KOPT-K1 (cell line): ENCODE measurements around the gene USP7.
"Not testable (repeated sequence)": the region's sequence is repeated elsewhere in the genome, so short reads cannot be mapped to it uniquely, and the experiment has no call there.

Source experiments
- H3K27ac ChIP-seq: fragments of 200-600 bp; sonication (generic); 2 replicates; pipeline ENCODE4 v1.5.1; 2016; ENCODE audit warnings: antibody characterized with exemption, mild to moderate bottlenecking, low read depth, low read length; ENCODE audit not compliant: poor library complexity, severe bottlenecking
- H3K36me3 ChIP-seq: fragments of 200-600 bp; sonication (generic); 2 replicates; pipeline ENCODE4 v1.5.1; 2017; ENCODE audit warnings: antibody characterized with exemption, mild to moderate bottlenecking, low read length, moderate library complexity; ENCODE audit not compliant: insufficient read depth
- H3K9me3 ChIP-seq: fragments of 200-600 bp; sonication (generic); 2 replicates; pipeline ENCODE4 v1.5.1; 2017; ENCODE audit warnings: antibody characterized with exemption, low read length, mild to moderate bottlenecking; ENCODE audit not compliant: insufficient read depth, poor library complexity, severe bottlenecking

USP7 gene

GRCh38 chr16:8929086-8929748 is 34.5 kb downstream of the USP7 start:
- no peak overlapping the region for H3K27ac ChIP-seq
- H3K36me3 ChIP-seq, result peaks cover 59% of the 10 kb centered on the region
- H3K9me3 ChIP-seq, result no peaks in the 10 kb centered on the region

- no peaks in the 10 kb centered on the region for H3K9me3 ChIP-seq
- peaks cover 66% of the 10 kb centered on the region for H3K36me3 ChIP-seq
- no peak overlapping the region for H3K27ac ChIP-seq
Measured at GRCh38 chr16:8928467-8928957, 35.2 kb downstream of the USP7 start.

GRCh38 chr16:8926827-8927226 is 36.9 kb downstream of the USP7 start:
- no peaks in the 10 kb centered on the region for H3K9me3 ChIP-seq
- H3K36me3 ChIP-seq, result peaks cover 83% of the 10 kb centered on the region
- no peak overlapping the region for H3K27ac ChIP-seq

GRCh38 chr16:8925455-8925854 is 38.3 kb downstream of the USP7 start:
- no peak overlapping the region for H3K27ac ChIP-seq
- H3K36me3 ChIP-seq, result peaks cover 97% of the 10 kb centered on the region
- H3K9me3 ChIP-seq, result no peaks in the 10 kb centered on the region

GRCh38 chr16:8924214-8924613 is 39.5 kb downstream of the USP7 start:
- Histone ChIP-seq H3K36me3 (peaks cover 89% of the 10 kb centered on the region), H3K9me3 (no peaks in the 10 kb centered on the region), H3K27ac (peak overlapping the region; percentile 33)

GRCh38 chr16:8923199-8923598 is 40.5 kb downstream of the USP7 start:
- peak overlapping the region; percentile 32 for H3K27ac ChIP-seq
- H3K36me3 ChIP-seq, result peaks cover 88% of the 10 kb centered on the region
- H3K9me3 ChIP-seq, result no peaks in the 10 kb centered on the region

- Histone ChIP-seq H3K9me3 (no peaks in the 10 kb centered on the region), H3K27ac (peak overlapping the region; percentile 88), H3K36me3 (peaks cover 88% of the 10 kb centered on the region)
Measured at GRCh38 chr16:8921347-8921984, 42.2 kb downstream of the USP7 start.

GRCh38 chr16:8920645-8921346 is 42.9 kb downstream of the USP7 start:
- peaks cover 90% of the 10 kb centered on the region for H3K36me3 ChIP-seq
- H3K27ac ChIP-seq, result peak overlapping the region; percentile 88
- H3K9me3 ChIP-seq, result no peaks in the 10 kb centered on the region

- Histone ChIP-seq H3K36me3 (peaks cover 90% of the 10 kb centered on the region), H3K27ac (peak overlapping the region; percentile 88)
Measured at GRCh38 chr16:8919934-8920462, 43.7 kb downstream of the USP7 start.

GRCh38 chr16:8919089-8919933 is 44.4 kb downstream of the USP7 start:
- peaks cover 90% of the 10 kb centered on the region for H3K36me3 ChIP-seq
- peak overlapping the region; percentile 88 for H3K27ac ChIP-seq
- H3K9me3 ChIP-seq, result no peaks in the 10 kb centered on the region

More at GRCh38 chr16:8919934-8920462, 43.7 kb downstream of the USP7 start:
- no peaks in the 10 kb centered on the region for H3K9me3 ChIP-seq

GRCh38 chr16:8917336-8917735 is 46.4 kb downstream of the USP7 start:
- not testable (repeated sequence) for H3K9me3 ChIP-seq
- Histone ChIP-seq H3K36me3 (peaks cover 83% of the 10 kb centered on the region), H3K27ac (peak overlapping the region; percentile 88)

GRCh38 chr16:8916541-8917225 is 47.0 kb downstream of the USP7 start:
- Histone ChIP-seq H3K27ac (peak overlapping the region; percentile 88), H3K9me3 (no peaks in the 10 kb centered on the region), H3K36me3 (peaks cover 83% of the 10 kb centered on the region)

- Histone ChIP-seq H3K27ac (peak overlapping the region; percentile 88), H3K36me3 (peaks cover 83% of the 10 kb centered on the region), H3K9me3 (no peaks in the 10 kb centered on the region)
Measured at GRCh38 chr16:8915722-8916301, 47.9 kb downstream of the USP7 start.

- Histone ChIP-seq H3K9me3 (no peaks in the 10 kb centered on the region), H3K36me3 (peaks cover 93% of the 10 kb centered on the region), H3K27ac (peak overlapping the region; percentile 88)
Measured at GRCh38 chr16:8914098-8914497, 49.6 kb downstream of the USP7 start.
